Thyroid gland (tissue), 4 donors: ENCODE data around the gene IL19.

Source experiments
- CTCF ChIP-seq, 6 experiments: fragments of 200-600 bp in 3 of 6; fragments of 450-650 bp in 3 of 6; sonication (generic) in 3 of 6; IDR thresholded peaks; one replicate each; pipeline ENCODE4 v1.5.1; 2016 to 2019; ENCODE audit warnings: antibody characterized with exemption in 6 of 6, mild to moderate bottlenecking in 2 of 6, inconsistent platforms in 1 of 6, moderate library complexity in 1 of 6
- POLR2A ChIP-seq, 2 donors: fragments of 450-650 bp; IDR thresholded peaks; one replicate each; pipeline ENCODE4 v1.6.1; 2017; ENCODE audit warnings: antibody characterized with exemption in 2 of 2, mild to moderate bottlenecking in 2 of 2, moderate library complexity in 1 of 2

- TF ChIP-seq CTCF (IDR thresholded peaks at IDR 0.05) (peak in 4 of 6 experiments; percentile 29 to 43 (median 32)), POLR2A (IDR thresholded peaks at IDR 0.05) (no peak)
These were observed 45.2 kb upstream of the IL19 start for GRCh38 chr1:206725109-206725963.
